ENCODE results near the gene OR2A25.

DNA sequence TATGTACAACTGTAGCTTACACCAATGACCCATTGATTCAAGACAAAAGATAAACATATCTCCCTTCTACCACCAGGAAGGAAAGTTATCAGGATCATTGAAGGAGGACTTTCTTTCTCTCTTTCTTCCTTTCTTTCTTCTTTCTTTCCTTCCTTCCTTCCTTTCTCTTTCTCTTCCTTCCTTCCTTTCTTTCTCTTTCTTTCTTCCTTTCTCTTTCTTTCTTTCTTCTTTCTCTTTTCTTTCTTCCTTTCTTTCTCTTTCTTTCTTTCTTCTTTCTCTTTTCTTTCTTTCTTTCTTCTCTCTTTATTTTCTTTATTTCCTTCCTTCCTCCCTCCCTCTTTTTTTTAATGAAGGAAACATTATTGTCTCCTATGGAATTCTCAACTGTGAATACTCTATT is 29.2 kb downstream of the OR2A25 start:
- TF ChIP-seq, protein P1, sequence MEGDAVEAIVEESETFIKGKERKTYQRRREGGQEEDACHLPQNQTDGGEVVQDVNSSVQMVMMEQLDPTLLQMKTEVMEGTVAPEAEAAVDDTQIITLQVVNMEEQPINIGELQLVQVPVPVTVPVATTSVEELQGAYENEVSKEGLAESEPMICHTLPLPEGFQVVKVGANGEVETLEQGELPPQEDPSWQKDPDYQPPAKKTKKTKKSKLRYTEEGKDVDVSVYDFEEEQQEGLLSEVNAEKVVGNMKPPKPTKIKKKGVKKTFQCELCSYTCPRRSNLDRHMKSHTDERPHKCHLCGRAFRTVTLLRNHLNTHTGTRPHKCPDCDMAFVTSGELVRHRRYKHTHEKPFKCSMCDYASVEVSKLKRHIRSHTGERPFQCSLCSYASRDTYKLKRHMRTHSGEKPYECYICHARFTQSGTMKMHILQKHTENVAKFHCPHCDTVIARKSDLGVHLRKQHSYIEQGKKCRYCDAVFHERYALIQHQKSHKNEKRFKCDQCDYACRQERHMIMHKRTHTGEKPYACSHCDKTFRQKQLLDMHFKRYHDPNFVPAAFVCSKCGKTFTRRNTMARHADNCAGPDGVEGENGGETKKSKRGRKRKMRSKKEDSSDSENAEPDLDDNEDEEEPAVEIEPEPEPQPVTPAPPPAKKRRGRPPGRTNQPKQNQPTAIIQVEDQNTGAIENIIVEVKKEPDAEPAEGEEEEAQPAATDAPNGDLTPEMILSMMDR (IDR thresholded peaks at IDR 0.05) = no peak
- TF ChIP-seq POLR2A (IDR thresholded peaks at IDR 0.05) (no peak), POLR2AphosphoS5 (IDR thresholded peaks at IDR 0.05) (no peak)

All from breast epithelium (tissue), 3 donors.